Non-pigmented ciliary epithelial cell (primary cell): ENCODE measurements around the gene DCLK1.

Experiments used
- DNase-seq: peaks from one replicate; pipeline ENCODE4 v3.0.0-alpha.2; 2010; ENCODE audit warnings: low read depth

The DCLK1 gene

DNA sequence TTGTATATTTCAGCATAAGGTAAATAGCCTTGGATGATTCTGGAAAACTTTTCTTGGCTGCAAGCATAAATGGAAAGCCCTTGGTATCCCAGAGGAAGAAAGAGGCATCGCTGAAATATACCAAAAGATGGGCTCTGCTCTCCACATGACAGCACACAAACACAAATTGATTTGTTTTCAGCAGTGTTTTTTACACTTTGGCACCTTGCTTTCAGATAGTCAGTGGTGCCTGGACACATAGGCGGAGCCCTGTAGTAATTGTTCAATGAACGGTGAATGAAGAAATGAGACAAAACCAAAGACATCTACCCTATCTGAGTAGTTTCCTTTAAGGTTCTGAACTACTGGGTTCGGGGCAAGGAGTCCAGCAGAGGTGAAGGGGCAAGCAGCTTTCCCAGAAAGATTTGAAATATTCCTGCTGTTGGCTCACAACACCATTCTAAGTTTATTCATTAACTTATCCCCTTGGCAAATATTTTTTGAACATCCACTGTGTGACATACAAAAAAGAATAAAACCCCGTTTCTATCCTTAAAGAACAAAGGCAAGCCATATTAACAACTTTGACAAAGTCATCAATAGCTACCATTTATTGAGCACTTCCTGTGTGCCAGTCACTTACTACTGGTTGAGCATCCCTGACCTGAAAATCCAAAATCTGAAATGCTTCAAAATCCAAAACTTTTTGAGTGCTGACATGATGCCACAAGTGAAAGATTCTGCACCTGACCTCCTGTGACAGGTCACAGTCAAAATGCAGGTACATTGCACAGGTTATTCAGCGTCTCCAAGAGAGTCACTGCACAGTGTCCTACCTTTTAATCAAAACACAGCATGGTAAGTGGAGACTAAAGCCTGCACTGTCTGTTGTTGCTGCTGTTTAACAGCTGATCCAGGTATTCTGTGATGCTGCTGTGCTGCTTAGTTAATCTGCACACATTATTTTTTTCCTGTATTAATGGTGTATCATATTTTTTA, 238.1 kb downstream of the DCLK1 start:
- DNase-seq = no peak

DNA sequence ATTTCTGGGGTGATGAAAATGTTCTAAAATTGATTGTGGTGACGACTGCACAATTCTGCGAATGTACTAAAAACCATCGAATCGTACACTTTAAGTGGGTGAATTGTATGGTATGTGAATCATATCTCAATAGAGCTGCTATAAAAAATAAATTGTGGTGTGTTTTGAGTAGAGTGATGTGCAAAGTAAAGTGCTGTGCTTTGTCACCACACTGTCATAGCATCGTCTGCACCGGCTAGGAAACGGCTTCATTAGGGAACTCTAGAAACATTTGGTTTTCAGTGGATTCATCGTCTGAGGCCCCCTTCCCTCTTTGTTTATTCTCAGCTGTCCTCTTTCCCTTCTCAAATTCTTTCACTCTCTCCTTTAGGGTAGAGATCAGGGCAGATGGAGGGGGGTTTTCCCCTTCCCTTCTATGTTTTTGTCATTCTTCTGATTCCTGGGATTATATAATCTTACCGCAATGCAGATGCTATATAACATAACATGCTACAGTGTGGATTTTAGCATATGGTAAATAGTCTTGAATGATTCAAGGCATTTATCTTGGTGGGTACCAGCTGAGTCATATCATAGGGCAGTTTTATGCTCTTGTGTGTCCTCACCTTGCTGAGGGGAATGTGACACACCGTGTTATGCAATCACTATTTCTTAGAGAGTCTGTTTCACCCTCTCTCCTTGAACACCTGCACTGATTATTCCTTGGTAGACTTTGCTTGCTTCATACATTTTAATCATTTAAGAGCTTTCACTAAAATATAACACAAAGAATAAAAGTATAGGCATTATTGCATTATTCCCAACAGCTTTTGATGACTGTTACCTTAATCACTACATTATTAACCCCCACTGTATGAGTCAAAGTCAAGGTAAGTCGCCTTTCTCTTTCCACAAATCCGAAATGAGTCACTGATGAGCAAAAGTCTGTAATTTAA, 239.4 kb downstream of the DCLK1 start:
- no peak for DNase-seq

GRCh38 chr13:35889560-35889959, 241.6 kb downstream of the DCLK1 start:
- no peak for DNase-seq

GRCh38 chr13:35888981-35889380, 242.2 kb downstream of the DCLK1 start:
- no peak for DNase-seq

DNA sequence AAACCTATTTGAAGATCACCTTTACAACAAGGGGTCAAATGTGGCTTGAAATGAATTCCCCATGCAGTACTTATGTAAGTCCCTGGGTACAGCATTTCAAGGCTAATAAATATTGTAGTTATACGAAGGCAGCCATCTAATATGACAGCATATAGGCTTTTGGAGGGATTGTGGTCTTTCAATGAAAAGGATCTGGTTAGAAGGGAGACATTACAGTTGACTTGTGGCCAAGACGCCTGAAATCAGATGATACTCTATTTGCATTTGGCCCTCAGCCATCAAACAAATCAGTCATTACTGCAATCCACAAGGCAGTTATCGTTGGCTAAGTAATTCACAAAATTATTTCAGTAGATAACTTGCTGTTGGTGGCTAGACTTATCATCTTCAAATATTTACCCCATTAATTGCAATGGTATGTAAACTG, 242.7 kb downstream of the DCLK1 start:
- no peak for DNase-seq

DNA sequence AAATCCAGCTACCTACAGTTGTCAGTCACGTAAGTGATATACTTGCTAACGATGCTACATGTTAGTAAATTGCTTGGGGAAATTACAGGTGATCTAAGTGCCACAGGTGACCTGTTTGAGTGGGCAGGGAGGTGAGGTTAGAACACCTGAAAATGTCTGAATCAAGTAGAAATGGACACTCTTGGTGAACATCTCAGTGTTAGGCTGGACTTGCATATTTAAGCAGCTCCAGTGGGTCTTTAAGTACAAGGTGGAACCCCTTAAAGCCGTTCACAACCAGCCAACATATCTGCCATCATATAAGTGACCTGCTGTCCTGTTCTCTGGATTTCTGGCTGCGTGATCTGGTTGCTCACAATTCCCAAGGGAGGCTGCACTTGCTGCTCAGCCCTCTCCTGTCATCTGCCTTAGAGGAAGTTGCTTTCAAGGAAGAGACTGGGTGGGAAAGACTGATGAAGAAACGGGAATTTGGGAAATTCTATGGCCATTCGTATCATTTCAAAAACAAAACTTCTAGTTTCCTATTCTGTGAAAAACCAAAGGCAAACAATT, 244.0 kb downstream of the DCLK1 start:
- DNase-seq = no peak

- DNase-seq = no peak
Measured at GRCh38 chr13:35886332-35887114, 244.7 kb downstream of the DCLK1 start.

DNA sequence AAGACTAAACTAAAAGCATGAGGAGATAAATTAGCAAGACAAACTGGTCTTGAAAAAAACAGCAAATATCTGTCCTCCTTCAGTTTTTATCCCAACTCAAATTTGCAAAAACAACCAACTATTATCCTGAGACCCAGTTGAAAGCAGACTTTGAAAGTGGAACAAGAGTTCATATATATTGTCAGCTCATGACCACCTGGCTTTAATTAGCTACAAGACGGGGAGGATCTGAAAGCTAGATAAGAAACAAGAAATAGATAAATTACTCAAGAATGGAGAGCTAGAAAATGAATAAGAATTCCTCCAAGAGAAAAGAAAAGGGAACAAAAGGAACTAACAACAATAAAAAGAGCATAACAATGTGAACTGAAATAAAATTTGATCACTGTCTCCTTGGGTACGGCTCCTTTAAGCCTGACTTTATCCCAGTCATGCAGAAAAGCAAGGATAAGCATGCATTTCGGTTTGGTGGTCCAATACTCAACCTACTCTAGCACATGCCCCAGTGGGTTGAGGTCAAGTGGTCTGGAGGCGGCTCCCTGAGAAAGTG, 246.9 kb downstream of the DCLK1 start:
- no peak for DNase-seq

DNA sequence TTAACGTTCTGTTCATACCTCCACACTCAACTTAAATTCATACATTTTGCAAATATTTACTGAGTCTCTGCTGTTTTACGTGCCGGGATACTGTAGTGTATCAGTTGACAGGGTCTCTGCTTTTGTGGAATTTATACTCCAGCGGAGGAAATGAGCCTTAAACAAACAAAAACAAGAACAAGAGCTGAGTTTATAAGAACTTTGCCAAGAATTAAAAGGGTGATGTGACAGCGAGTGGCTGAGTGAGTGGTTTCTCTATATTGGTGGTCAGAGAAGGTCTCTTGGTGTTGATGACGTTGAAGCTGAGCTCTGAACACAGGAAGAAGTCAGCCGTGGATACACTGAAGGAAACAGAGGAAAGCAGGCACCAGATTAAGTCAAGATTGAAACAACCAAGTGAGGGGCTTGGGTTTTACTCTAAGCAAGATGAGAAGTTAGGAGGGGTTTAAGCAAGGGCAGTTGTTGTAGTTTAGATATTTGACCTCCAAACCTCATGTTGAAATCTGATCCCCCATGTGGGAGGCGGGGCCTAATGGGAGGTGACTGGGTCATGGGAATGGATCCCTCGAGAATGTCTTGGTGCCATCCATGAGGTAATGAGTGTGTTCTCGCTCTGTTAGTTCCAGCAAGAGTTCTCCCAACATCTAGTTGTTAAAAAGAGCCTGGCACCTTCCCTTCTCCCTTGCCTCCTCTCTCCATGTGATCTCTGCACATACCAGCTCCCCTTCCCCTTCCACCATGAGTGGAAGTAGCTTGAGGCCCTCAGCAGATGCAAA, 248.3 kb downstream of the DCLK1 start:
- DNase-seq = no peak

- no peak for DNase-seq
Measured at GRCh38 chr13:35881360-35881759, 249.8 kb downstream of the DCLK1 start.

DNA sequence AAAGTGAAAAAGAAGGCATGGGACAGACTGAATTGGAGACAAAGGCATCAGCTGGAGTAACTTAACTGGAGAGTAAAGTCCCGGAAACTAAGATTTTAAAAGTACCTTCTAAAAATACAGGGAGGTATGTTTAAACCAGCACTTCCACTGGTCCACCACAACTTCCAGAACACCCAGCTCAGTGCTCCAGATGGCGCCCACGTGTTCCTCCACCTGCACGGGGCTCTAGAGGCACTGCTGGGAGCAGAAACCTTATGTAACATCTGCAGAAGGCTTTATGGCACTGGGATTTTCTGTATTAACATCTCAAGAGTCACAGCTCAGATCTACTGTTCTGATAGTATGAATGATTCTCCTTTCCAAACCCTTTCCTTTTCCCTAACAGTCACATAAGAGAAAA, 252.1 kb downstream of the DCLK1 start:
- DNase-seq = no peak

DNA sequence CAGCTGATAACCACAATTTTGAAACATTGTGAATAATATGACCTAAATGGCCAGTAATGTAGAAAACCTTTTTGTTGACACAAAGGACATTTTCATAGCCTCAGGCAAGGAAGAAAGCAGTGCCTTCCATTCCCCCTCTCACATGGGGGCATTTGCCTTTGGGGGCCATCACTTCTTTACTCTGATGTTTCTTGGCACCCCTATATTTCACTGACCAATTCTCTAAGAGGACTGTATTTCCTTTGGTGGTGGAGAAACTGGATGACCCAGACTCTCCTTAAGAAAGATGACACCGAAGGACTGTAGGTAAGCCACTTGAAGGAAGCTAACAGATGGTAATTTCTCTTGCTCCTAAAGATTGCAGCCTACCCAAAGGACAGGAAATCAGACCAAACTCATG, 254.6 kb downstream of the DCLK1 start:
- no peak for DNase-seq

DNA sequence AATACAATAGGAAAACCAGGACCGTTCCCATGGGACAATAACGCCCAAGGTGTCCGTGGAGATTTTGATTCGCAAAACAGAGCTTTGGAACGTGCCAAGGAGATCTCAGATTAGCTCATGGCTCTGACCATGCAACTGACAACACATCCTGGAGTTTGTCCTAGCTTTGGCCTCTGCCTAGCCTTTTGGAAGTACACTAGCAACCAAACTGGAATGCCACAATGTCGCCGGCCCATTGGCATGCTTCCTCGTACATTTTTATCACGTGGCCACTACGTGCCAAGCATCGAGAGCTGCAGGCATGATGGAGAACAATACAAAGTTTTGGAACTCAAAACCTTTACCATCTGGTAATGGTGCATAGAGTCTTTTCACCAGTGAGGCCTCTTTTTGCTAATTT, 256.5 kb downstream of the DCLK1 start:
- DNase-seq = no peak

DNA sequence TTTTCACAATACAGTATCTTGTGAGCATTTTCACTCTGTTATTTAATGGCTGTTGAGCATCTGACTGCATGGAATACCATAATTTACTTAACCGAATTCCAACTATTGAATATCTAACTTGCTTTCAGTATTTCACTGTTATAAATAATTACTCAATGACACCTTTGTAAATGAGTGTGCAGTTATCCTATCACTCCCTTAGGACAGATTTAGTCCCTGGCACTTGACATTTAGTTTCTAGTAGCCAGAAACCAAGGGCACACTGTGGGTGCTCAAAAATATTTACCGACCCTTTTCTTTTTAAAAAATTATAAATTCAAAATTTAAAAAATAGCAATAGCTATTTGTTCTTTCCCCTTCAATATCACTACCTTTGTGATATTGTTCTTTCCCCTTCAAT, 258.8 kb downstream of the DCLK1 start:
- no peak for DNase-seq

DNA sequence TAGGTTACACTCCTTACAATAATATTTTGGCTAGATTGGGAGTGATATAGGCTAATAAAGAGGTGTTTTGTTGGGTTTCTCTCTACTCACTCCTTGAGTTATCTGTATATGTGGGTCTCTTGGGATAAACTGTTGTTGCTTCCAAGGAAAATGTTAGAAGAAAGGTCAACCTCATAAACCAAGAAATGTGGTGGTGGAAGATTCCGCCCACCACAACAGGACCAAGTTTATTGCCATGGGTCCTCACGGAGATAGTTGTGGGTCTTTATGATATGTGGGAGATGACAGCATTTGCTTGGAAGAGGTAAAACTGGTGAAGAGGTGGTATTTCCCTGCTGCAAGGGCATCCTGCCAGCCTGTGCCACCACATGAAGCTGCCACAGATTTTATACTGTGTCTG, 259.6 kb downstream of the DCLK1 start:
- DNase-seq = no peak

- no peak for DNase-seq
Measured at GRCh38 chr13:35866801-35867200, 264.4 kb downstream of the DCLK1 start.

DNA sequence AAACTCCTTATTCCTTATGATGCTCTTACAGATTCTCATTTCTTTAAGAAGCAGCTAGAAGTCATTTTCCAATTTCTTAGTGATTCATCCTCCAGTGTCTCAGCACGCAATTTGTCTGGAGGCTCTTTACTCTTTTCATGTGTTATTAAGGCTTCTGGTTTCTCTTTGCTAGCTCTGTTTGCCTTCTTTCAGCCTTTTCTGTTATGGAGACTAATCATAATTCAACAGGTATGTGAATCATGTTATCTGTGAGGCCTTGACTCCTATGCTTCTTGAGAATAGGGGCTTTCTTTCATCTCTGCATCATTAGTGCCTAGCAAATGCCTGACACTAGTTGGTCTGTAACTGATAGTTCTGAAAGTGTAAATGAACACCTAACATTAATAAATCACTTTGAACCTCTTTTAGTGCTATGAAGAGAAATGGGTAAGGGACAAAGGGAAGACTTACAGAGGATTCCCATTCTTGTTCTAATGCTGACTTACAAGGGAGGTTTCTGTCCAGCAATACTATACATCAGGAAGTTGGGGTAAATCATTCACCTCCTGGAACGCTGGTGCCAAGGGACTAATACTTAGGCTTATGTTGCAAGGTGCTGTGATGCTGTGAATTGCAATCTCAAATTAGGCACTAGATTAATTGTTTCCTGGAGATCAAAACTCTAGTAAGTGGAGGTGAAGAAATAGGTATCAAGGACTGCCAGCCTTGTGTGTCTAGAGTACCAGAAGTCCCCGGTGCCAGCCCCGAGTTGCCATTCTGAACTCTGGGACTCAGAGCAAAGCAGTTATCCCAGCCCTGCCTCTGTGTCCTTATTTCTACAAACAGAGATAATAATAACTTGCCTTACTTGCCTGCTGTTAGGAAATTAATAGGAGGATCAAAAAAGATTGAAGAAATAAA, 265.6 kb downstream of the DCLK1 start:
- DNase-seq = no peak

DNA sequence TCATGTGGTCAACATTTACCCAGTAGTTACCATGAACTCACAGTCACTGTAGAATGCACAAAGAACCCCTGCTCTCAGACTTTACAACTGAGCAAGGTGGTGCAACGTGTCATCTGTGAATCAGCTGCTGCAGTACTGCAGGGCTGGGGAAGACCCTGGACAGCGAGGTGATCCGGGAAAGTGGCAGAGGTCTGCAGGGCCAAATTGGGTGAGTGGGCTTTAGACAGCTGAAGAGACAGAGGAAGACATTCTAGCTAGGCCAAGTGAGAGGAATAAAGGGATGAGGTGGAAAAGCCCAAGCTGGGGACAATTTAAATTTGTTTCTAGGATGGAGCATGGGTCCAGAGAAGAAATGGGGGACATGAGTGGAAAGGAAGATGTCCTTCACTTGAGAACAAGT, 270.5 kb downstream of the DCLK1 start:
- DNase-seq = no peak

- DNase-seq = no peak
Measured at GRCh38 chr13:35859981-35860380, 271.2 kb downstream of the DCLK1 start.

DNA sequence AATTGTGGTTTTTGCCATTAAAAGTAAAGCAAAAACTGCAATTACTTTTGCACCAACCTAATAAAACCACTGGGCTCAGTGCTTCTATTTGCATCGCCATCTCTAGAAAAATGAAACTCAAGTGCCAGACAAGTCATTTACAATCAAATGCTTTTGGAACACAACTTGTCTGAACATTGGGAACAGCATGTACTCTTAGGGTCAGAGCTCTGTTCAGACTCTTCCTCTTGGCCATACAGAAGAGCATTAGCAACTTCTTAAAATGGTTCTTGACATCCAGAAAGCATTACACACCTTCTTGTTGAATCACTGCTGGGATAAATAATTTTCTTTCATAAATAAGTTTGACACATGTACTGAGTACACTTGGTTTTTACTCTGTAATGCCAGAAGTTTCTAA, 272.5 kb downstream of the DCLK1 start:
- no peak for DNase-seq
